Activated CD4-positive, alpha-beta T cell treated with anti-CD3 and anti-CD28 coated beads, Interleukin-2, Interleukin-4, amounts not matched to agents 100 ng/mL and 50 ng/mL, durations not matched to agents 16 hours and 8 hours (primary cell): Measurements from ENCODE around the gene SNAP91.
"Not testable (repeated sequence)": the region's sequence is repeated elsewhere in the genome, so short reads cannot be mapped to it uniquely, and the experiment has no call there.

Experiments
- DNase-seq: peaks from one replicate; pipeline ENCODE4 v3.0.0-alpha.2; 2020; ENCODE audit warnings: low spot score

The SNAP91 gene

DNA sequence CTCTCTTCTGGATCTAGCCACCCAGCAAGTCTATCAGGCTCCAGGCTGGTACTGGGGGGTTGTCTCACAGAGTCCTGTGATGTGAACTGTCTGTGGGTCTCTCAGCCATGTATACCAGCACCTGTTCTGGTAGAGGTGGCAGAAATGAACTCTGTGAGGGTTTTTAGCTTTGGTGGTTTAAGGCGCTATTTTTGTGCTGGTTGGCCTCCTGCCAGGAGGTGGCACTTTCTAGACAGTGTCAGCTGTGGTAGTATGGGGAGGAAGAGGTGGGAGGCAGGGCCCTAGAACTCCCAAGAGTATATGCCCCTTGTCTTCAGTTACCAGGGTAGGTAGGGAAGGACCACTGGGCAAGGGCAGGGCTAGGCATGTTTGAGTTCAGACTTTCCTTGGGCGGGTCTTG lies 75.8 kb downstream of the SNAP91 start:
- no peak for DNase-seq

DNA sequence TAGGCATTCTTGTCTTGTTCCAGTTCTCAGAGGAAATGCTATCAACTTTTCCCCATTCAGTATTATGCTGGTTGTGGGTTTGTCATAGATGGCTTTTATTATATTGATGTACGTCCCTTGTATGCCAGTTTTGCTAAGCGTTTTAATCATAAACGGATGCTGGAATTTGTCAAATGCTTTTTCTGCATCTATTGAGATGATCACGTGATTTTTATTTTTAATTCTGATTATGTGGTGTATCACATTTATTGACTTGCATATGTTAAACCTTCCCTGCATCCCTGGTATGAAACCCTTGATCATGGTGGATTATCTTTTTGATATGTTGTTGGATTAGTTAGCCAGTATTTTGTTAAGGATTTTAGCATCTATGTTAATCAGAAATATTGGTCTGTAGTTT lies 79.0 kb downstream of the SNAP91 start:
- DNase-seq, result not testable (repeated sequence)

DNA sequence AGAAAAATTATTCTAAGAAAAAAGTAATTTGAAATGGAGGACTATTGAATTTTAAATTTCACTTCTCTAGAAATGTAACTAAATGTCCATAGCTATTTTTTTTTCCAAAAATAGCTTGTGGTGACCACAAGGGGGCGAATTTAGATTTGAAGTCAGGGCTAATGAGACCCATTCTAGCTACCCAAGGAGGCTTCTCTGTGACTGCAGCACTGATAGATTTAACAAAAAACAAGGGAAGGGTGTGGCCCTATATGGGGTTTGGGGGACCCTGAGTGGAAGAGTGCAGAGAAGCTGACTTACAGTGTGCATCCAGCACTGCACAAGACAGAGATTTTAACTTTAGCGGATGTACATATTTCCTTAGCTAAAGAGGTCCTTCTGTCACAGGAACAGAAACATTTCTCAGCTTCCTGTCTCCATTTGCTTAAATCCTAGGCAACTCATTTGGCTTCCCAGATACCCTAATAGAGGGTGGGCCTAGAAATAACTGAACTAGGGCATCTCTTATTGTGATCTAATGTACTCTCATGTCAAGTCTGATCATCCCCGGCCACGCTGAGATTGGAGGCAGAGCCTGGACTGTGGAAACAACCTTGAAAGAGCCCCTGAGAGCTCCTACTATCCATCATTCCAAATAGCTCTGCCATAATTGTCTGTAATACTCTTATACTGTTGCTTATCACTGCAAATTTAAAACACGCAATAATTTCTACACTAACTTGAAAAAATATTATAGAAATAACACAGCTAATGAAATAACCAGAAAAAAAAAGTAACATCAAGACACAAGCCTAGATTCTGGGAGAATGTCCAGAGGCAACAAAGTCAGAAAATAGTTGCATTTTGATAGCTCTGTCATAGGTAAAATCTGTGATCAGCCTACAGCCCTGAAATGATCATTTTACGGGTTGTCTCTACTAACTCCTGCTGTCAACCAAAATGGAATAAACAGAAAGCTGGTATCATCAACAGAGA lies 93.6 kb downstream of the SNAP91 start:
- peak; percentile 9 for DNase-seq

DNA sequence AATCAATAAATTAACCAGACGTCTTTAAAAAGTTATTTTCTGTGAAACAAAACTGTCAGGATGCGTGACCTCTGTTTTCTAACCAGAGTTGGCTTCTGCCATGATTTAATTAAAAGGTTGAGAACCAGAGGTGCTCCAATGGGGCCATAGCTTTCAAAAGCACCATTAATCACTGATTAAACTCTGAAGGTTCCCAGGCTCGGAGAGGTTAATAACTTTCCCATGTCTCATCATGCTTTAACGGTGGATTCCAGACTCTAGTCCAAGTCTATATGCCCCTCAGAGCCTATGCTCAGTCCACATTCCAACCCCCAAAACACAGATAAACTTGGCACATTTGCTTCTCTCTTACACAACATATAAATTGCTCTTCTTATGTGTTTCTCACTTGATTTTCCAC lies 95.5 kb downstream of the SNAP91 start:
- DNase-seq, result no peak

DNA sequence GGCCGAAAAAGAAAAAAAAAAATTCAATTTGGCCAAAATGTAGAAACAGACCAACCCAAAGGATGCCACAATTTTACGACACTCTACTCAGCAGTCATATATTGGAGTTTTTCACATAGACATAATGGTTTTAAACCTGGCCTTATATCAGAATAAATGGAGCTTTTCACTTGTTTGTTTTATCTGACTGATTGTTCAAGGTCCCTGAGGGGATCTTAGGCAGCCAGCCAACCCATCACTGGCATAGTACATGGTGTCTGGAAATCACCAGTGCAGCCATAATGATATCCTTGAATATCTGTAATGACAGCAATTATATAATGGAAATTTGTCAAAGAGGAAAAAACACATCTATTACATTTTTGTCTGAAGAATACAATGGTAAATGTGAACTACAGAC lies 99.7 kb downstream of the SNAP91 start:
- DNase-seq, result no peak

DNA sequence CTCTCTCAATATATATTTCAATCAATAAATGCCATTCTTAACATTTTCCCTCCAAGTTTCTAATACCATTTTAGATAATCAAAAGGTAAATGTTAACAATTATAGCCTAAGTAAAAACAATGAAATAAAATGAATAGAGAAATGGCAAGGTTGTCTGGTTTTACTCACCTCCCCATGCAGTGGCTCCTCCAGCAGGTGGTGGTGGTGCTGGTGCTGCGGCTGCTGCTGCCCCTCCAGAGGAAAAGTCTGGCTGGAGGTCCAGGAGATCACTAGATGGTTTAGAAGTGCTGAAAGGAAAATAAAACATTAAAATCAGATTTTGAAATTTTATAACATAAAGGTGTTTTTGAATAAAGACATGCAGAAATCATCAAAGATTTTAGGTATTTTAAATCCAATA lies 103.4 kb downstream of the SNAP91 start:
- no peak for DNase-seq

DNA sequence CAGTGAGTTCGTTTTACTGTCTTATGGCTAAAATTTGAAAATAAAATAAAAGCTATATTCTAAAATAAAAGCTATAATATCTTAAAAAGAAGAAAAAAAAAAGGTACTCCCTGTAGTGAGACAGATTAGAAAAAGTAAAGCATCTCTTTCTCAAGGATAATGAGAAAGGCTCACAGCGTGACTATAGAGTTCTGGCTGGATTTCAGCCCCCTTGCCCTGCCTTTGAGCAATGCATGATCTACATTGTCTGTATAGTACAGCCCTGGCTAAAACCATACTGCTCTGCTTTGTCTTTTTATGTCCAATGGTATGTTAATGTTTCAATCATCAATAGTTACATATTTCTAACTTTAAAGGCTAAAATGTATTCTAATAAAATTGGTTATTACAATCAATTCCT lies 105.3 kb downstream of the SNAP91 start:
- DNase-seq, result no peak

DNA sequence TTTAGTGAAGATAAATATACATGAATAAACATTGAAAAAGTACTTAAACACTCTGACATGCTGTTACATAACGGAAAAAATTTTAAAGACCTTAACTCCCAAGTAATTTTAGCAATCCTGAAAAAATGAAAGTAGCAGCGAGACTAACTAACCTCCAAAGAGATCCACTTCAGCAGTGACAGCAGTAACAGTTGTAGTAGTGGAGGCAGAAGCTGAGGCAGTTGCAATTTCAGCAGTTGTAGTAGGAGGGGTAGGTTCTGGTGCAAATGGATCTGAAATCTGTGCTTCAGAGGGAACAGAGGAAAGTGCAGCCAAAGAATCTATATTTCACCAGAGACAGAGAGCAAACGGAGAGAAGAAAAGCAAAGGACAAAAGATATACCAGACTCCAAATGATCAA lies 107.8 kb downstream of the SNAP91 start:
- DNase-seq, result no peak

DNA sequence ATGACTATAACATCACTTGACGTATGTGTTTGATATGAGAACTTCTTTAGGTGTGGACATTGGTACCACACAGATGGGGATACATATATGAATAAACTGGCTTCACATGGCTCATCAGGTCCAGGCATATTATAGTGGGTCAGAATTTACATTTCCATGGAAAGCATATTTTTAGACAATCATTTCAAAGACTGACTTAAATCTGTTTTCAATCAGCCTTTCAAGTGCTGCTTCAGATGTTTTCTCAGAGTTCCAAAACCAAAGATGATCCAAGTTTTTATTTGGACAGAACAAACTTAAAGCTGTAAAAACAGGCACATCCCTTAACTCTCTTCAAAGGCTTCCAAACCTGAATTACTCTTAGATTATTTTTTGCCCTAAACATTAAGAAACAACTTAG lies 108.4 kb downstream of the SNAP91 start:
- DNase-seq, result no peak

DNA sequence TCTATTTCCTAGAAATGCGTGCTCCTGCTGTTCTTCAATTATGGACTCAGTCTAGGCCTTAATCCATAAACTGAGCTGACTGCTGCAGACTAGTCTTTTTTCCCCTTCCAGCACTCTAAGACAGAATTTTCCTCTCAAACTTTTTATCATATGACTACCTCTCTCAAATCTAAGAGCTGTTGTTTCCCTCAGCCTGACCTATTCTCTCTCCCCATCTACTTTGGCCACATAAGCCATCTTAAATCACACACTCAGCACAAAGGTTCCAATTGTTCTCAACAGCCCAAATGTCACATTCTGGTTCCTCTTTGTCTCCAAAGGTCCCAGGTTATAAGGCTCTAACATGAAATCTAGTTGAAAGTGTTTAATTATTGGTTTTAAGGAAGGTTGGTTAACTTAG lies 111.4 kb downstream of the SNAP91 start:
- DNase-seq, result no peak

DNA sequence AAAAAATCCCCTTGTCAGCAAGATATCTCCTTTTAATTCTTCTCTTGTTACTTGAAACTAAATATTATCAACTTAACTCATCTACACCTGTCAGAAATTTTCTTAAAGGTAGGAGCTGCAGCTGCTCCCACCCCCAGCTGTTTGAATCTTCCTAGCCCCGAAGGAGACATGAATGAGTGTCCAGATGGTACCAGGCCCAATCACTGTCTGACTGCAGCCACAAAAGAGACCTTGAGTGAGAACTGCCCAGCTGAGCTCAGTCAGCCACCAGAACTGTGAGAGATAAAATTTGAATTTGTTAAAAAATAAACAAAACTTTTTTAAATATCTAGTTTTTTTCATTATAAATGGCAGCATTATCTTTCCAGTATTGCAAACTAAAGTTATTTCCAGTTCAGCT lies 111.8 kb downstream of the SNAP91 start:
- DNase-seq, result no peak

DNA sequence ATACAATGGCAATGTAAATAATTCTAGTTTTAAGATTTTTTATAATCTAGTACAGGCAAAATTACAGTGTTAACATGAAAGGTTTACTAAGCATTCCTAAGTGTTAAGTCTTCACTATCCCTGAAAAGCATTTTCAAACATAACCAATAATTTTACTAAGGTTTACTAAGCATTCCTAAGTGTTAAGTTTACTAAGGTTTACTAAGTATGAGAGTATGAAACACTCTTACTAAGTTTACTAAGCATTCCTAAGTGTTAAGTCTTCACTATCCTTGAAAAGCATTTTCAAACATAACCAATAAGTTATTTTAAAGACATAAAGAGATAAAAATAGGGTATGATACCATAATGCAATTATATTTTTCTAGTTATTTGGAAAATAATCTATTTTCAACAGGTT lies 114.0 kb downstream of the SNAP91 start:
- DNase-seq, result no peak

DNA sequence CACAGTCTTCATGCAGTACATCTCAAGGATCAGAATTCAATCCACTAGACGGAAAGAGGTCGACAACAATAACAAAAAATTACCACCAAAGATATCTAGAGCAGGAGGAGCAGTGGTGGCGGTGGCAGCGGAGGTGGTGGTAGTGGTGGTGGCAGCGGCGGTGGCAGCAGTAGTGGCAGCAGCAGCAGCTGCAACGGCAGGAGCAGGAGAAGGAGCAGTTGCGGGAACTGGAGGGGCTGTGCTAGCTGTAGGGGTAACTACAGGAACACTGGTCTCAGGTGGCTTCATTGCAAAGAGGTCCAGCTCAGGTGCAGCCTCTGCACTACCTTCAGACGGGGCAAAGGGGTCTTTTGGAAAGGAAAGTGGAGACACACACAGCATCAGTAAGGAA lies 115.5 kb downstream of the SNAP91 start:
- DNase-seq, result no peak

DNA sequence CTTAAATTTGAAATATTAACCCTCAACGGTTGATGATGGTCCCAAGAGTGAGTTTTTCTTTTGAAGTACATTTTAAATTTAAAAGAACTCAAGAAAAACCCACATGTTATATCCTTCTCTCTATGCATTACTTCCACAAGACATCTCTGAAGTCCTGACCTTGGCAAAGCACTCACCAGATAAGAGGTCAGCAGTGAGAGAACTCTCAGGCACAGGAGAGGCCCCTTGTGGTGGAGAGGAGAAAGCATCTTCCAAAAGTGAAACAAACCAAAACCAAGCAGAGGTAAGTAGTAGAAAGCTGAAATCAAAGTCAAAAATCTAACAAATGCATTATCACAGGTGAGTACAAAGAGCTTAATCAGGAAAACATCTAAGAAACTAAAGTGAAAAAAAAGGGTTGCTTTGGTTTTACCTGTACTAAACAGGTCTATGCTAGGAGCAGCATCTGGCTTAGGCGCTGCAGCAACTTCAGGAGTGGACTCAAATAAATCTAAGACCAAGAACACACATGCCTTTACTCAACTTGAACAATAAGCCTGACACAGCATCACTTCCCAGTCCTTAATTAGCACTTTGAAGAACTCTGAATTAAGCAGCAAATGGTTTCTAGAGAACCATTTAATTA lies 116.0 kb downstream of the SNAP91 start:
- peak; percentile 9 for DNase-seq

DNA sequence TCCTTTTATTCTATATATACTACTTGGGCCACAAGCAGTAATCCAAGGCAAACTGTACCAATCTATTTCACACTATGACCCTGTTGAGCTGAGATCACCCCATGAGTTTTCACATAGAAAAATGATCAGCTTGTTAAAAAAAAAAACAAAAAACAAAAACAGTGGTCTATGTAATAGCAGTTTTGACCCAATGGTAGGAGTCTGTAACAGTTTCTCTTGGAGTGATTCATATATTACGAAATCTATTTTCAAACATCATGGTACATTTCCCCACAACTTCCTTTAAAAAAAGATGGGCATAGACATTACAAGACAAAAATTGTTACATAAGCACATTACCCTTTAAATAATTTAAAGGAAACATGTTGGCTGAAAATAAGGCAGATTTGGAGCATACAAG lies 118.5 kb downstream of the SNAP91 start:
- DNase-seq, result no peak

DNA sequence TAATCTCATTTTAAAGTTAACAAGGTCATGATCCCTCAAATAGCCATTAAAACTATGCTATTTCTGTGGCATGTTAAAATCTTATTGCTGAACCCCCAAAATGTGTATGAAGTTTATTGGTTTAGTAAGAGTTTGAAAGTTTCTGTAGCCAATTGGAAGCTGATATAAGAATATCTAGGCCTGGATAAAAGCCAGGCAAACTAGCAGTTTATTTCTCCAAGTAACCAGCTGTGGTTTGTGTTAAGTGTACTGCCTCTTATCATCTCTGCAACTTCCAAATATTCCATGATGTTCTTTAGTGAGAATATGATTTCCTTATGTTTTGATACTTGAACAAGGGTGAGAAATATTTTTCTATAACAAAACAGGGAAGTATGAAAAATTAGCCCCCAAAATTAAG lies 119.8 kb downstream of the SNAP91 start:
- DNase-seq, result no peak

DNA sequence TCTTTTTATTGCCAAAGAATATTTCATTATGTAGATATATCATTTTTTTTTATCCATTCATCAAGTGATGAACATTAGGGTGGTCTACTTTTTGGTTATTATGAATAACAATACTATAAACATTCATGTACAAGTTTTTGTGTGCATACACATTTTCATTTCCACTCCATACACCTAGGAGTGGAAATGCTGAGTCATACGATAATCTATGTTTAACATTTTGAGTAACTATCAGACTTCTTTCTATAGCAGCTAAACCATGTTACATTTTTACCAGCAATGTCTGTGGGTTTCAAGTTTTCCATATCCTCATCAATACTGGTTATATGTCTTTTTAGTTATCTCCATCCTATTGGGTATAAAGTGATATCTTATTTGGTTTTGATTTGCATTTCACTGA lies 130.8 kb downstream of the SNAP91 start:
- peak; percentile 3 for DNase-seq

DNA sequence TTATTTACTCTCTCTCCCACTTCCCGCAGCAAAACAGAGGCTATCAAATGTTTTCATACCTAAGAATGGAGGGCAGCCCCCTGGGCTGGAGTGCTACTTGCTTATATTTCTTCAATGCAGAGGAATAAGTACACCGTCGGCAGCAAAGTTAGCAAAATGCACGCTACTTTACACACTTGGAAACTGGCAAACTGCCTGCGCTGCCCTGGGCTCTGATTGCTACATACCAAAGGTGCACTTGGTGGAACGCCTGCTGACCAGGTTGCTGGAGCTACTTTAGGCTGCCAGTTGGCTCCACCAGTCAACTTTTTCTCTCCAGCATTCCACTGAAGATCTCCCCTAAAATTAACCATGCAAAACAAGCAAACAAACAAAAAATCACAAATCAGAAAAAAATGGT lies 134.1 kb downstream of the SNAP91 start:
- no peak for DNase-seq

DNA sequence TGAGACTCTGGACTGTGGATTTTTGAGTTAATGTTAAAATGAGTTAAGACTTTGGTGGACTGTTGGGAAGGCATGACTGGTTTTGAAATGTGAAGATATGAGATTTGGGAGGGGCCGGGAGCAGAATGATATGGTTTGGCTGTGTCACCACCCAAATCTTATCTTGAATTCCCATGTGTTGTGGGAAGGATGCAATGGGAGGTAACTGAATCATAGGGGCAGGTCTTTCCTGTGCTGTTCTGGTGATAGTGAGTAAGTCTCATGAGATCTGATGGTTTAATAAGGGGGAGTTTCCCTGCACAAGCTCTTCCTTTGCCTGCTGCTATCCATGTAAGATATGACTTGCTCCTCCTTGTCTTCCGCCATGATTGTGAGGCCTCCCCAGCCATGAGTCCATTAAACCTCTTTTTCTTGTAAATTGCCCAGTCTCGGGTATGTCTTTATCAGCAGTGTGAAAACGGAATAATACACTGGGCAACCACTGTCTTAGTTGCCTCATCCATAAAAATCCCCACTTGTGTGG lies 137.2 kb downstream of the SNAP91 start:
- not testable (repeated sequence) for DNase-seq

DNA sequence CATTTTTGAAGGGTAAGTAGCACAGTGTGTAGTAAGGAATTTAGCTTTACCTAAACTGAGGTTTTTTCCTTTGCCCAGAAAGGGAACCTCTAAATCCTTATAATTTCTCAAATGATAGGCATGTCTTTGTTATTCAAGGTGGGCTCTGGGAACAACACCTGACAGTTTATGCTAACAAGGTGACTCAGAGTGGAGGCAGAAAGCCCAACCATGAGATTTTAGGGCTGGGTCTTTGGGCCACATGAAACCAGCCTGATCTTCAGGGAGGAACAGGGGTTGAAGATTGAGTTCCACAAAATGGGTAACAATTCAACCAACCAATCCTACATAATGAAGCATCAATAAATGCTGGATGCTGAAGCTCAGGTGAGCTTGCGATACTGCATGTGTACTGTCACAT lies 149.9 kb downstream of the SNAP91 start:
- DNase-seq, result no peak

DNA sequence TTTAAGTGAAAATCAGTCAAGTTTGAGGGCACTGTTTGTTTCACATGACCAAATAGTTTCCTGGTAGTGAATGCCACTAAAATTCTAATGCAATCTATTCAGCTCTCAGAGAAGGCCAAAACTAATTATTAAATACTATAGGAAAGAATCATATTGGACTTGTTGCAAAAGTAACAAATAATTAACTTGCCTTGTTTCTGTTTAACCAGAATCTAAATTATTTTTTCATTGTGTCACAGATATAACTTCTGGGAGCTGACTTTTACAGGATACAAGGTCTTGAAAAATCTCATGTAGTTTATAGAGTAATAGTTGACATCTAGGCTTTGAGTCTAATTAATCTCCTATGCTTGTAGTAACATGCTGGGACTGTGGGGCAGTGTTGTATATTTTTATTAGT lies 152.0 kb downstream of the SNAP91 start:
- no peak for DNase-seq

DNA sequence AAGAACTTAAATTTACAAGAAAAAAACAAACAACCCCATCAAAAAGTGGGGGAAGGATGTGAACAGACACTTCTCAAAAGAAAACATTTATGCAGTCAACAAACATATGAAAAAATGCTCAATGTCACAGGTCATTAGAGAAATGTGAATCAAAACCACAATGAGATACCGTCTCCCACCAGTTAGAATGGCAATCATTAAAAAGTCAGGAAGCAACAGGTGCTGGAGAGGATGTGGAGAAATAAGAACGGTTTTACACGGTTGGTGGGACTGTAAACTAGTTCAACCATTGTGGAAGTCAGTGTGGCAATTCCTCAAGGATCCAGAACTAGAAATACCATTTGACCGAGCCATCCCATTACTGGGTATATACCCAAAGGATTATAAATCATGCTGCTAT lies 157.2 kb downstream of the SNAP91 start:
- DNase-seq, result not testable (repeated sequence)

DNA sequence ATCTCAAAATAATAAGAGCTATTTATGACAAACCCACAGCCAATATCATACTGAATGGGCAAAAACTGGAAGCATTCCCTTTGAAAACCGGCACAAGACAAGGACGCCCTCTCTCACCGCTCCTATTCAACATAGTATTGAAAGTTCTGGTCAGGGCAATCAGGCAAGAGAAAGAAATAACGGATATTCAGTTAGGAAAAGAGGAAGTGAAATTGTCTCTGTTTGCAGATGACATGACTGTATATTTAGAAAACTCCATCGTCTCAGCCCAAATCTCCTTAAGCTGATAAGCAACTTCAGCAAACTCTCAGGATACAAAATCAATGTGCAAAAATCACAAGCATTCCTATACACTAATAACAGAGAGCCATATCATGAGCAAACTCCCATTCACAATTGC lies 158.4 kb downstream of the SNAP91 start:
- not testable (repeated sequence) for DNase-seq
